Immature natural killer cell (primary cell): Measurements from ENCODE around the gene IL18BP. TPM values are rescaled to one million over a fixed set of nuclear protein-coding genes. Genes with fewer than 3 reads are reported as not detected.
A peak's percentile ranks its signal among the peaks of the same experiment; 100 is the strongest.

Experiments used
- DNase-seq, 3 donors: peaks; one replicate each; pipeline ENCODE4 v3.0.0; 2022; ENCODE audit warnings: mixed read lengths in 1 of 3
- H3K27ac Mint-ChIP-seq, 6 donors: one replicate each; pipeline ENCODE4 v1.8.0; 2020; ENCODE audit warnings: mixed read lengths in 6 of 6, mild to moderate bottlenecking in 5 of 6, inconsistent platforms in 4 of 6, moderate library complexity in 3 of 6
- H3K27me3 Mint-ChIP-seq, 3 donors: one replicate each; pipeline ENCODE4 v1.8.0; 2020 to 2021; ENCODE audit warnings: low read depth in 3 of 3, mild to moderate bottlenecking in 3 of 3, mixed read lengths in 3 of 3, moderate library complexity in 3 of 3, inconsistent platforms in 1 of 3
- H3K36me3 Mint-ChIP-seq, 3 donors: one replicate each; pipeline ENCODE4 v1.8.0; 2020; ENCODE audit warnings: mixed read lengths in 3 of 3, inconsistent platforms in 2 of 3, mild to moderate bottlenecking in 2 of 3
- H3K4me1 Mint-ChIP-seq, 2 donors: one replicate each; pipeline ENCODE4 v1.8.0; 2020; ENCODE audit warnings: inconsistent platforms in 2 of 2, mild to moderate bottlenecking in 2 of 2, mixed read lengths in 2 of 2, moderate library complexity in 1 of 2
- H3K4me3 Mint-ChIP-seq, 5 donors: one replicate each; pipeline ENCODE4 v1.8.0; 2020; ENCODE audit warnings: mild to moderate bottlenecking in 5 of 5, mixed read lengths in 5 of 5, inconsistent platforms in 3 of 5, moderate library complexity in 3 of 5
- H3K9me3 Mint-ChIP-seq, 6 donors: one replicate each; pipeline ENCODE4 v1.8.0; 2020; ENCODE audit warnings: mild to moderate bottlenecking in 6 of 6, mixed read lengths in 6 of 6, inconsistent platforms in 4 of 6, moderate library complexity in 3 of 6
- polyA plus RNA-seq, 3 donors: library from polyadenylated mRNA; unstranded; fragments of 300-500 nt; fragmentation: Illumina TruSeq; gene quantifications; one replicate each; pipeline ENCODE4 v1.2.3, GENCODE V29; 2021

IL18BP gene
- polyA plus RNA-seq, 3 donors from 2014 or later = 6.0 to 22.6 (median 8.6) TPM

DNA sequence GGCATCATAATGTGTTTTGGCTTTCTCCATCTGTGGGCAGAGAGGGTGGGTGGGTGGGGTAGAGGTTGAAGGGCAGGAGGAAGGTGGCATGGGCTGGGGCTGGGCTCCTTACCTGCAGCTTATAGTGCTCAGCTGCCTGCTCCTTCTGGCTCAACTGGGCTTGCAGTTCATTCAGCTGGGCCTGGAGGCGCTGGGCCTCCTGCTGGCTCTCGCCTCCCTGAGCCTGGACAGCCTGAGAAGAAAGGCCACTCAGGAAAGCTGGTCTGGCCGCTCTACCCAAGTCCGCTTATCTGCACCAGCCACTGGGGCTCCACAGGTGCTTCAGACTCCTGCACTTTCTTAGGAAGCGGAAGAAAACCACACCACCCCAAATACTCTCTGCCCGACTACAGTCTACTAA lies 10.4 kb downstream of the IL18BP start:
- DNase-seq = no peak
- H3K4me1 Mint-ChIP-seq = no peaks in the 10 kb centered on the region
- H3K36me3 Mint-ChIP-seq = peaks cover 10 to 40% (median 13%) of the 10 kb centered on the region in 3 donors
- H3K27ac Mint-ChIP-seq = peak overlapping the region in 2 of 6 donors; percentile 41 to 58
- peaks cover 0 to 5% (median 2%) of the 10 kb centered on the region in 3 donors for H3K27me3 Mint-ChIP-seq
- no peak overlapping the region for H3K4me3 Mint-ChIP-seq
- H3K9me3 Mint-ChIP-seq = no peaks in the 10 kb centered on the region

GRCh38 chr11:72010529-72011233 lies 12.0 kb downstream of the IL18BP start:
- Mint-ChIP-seq H3K27ac (peak overlapping the region in 3 of 6 donors; percentile 17 to 48 (median 42)), H3K4me3 (no peak overlapping the region), H3K4me1 (no peaks in the 10 kb centered on the region), H3K27me3 (peaks cover 0 to 5% (median 2%) of the 10 kb centered on the region in 3 donors), H3K36me3 (peaks cover 20 to 46% (median 26%) of the 10 kb centered on the region in 3 donors), H3K9me3 (no peaks in the 10 kb centered on the region)
- DNase-seq = no peak

GRCh38 chr11:72012091-72012630 lies 13.5 kb downstream of the IL18BP start:
- Mint-ChIP-seq H3K4me3 (no peak overlapping the region), H3K27me3 (peaks cover 0 to 5% (median 0%) of the 10 kb centered on the region in 3 donors), H3K4me1 (no peaks in the 10 kb centered on the region), H3K9me3 (no peaks in the 10 kb centered on the region), H3K27ac (peak overlapping the region in 3 of 6 donors; percentile 19 to 58 (median 44)), H3K36me3 (peaks cover 19 to 57% (median 29%) of the 10 kb centered on the region in 3 donors)
- DNase-seq = no peak

DNA sequence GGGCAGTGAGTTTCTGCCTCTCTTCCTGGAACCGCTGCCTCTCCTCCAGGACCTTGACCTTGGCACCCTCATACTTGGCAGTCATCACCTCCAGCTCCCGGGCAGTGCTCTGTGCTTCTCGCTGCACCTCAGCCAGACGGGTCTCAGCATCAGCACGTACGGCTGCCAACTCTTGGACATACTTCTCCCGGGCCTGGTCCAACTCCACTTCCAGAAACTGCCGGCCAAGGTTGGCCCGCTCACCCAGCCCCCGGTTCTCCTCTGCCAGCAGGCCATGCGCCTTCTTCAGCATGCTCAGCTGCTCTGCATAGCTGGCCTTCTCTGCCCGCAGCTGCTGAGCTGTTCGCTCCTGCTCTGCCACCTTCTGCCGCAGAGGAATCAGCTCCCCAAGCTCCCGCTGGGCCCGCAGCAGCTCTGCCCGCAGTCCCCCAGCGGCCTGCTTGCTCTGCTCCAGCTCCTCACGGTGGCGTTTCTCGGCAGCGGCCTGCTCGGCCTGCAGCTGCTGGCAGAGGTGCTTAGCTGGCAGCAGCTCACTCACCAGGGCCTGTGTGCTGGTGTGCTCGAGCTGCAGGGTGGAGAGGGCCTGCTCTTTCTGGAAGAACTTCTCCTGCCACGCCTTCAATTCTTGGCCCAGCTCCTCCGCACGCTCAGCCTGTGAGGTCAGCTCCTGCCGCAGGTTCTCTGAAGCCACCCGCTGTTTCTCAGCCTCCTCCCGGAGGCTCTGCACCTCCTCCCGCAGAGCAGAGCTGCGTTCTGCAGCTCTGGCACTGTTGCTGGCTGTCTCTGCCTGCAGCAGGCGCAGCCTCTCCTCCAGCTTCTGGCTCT lies 14.4 kb downstream of the IL18BP start:
- no peak for DNase-seq
- H3K4me3 Mint-ChIP-seq = no peak overlapping the region
- no peaks in the 10 kb centered on the region for H3K9me3 Mint-ChIP-seq
- H3K36me3 Mint-ChIP-seq = peaks cover 18 to 57% (median 30%) of the 10 kb centered on the region in 3 donors
- peak overlapping the region in 3 of 6 donors; percentile 30 to 64 (median 58) for H3K27ac Mint-ChIP-seq
- peaks cover 0 to 5% (median 2%) of the 10 kb centered on the region in 3 donors for H3K27me3 Mint-ChIP-seq
- H3K4me1 Mint-ChIP-seq = no peaks in the 10 kb centered on the region

DNA sequence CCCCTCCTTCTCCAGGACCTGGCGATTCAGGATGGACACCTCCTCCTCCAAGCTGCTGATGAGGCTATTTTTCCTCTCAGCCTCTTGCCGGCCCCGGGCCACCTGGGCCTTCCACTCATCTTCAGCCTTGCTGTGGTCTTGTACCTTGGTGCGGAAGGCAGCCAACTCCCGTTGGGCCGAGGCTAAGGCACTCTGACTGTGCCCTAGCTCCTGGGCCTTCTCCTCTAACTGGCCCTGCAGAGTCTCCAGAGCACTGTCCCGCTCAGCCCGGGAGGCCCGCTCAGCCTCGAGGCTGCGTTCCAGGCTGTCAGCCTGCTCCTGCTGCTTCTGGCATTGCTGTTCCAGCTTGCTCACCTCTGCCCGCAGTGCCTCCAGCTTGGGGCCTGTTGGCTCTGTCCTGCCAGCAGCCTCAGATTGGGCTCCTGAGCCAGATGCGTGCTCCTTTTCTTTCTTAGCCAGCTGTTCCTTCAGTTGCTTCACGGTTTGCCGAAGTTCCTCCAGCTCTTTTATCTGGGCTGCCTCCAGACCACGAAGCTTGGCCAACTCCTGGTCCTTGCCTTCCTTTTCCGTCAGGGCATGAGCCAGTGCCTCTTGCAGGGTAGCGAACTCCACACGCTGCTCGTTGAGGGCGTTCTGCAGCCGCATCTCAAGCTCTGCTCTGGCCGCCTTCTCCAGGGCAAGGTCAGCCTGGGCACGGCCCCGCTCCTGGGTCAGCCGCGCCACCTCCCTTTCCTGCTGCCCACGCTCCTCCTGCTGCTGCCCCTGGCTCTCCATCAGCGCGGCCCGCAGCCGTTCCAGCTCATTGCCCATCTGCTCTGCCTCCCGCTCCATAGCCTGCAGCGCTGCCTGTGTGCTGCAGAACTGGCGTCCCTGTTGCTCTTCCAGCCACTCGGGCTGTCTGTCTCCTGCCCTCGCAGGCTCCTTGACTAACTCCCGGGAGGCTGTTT lies 15.3 kb downstream of the IL18BP start:
- Mint-ChIP-seq H3K4me3 (no peak overlapping the region), H3K27ac (peak overlapping the region in 3 of 6 donors; percentile 30 to 64 (median 58)), H3K27me3 (peaks cover 0 to 5% (median 2%) of the 10 kb centered on the region in 3 donors), H3K9me3 (no peaks in the 10 kb centered on the region), H3K4me1 (no peaks in the 10 kb centered on the region), H3K36me3 (peaks cover 25 to 60% (median 29%) of the 10 kb centered on the region in 3 donors)
- DNase-seq = no peak

GRCh38 chr11:72014761-72015320 lies 16.1 kb downstream of the IL18BP start:
- Mint-ChIP-seq H3K27ac (peak overlapping the region in 2 of 6 donors; percentile 42 to 49), H3K4me3 (peak overlapping the region in 1 of 5 donors; percentile 38), H3K9me3 (no peaks in the 10 kb centered on the region), H3K4me1 (no peaks in the 10 kb centered on the region), H3K27me3 (peaks cover 0 to 3% (median 2%) of the 10 kb centered on the region in 3 donors), H3K36me3 (peaks cover 25 to 63% (median 27%) of the 10 kb centered on the region in 3 donors)
- no peak for DNase-seq

DNA sequence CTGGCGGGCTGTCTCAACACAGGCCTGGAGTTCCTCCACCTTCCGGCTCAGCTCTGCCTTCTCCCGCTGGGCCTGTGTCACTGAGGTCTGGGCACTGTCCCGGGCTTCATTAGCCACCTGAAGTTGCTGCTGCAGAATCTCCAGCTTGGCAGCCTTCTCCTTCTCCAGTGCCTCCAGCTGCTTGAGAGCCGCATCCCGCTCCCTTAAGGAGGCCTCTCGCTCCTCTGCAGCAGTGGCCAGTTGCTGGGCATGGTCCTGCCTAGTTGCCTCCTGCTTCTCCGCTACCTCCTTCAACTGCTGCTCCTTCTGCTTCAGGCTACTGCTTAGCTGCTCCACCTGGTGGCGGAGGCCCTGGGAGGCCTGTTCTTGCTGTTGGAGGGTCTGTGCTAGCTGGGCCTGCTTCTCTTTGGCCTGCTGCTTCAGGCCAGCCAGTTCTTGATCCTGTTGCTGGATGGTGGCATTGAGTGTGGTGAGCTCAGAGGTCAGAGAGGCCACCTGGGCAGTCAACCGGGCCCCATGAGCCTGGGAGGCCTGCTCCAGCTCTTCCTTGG lies 16.9 kb downstream of the IL18BP start:
- Mint-ChIP-seq H3K27ac (no peak overlapping the region), H3K36me3 (peaks cover 31 to 63% (median 33%) of the 10 kb centered on the region in 3 donors), H3K4me3 (no peak overlapping the region), H3K27me3 (peaks cover 0 to 5% (median 2%) of the 10 kb centered on the region in 3 donors), H3K4me1 (no peaks in the 10 kb centered on the region), H3K9me3 (no peaks in the 10 kb centered on the region)
- no peak for DNase-seq

DNA sequence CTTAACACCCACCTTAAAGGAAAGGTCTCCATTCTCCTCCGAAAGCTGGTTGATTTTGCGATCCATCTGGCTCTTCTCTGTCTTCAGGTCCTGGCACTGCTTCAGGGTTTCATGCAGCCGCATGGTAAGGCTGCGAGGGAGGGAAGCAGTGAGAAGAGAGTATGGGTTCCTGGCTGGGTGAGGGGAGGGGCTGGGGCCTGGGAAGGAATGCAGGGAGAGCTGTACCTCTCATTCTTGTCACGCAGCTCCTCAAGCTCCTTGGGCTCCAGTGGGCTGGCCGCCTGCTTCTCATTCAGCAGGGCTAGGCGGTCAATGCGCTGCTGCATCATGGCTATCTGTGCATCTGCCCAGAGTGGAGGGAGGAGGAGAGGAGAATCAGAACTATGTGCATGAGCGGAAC lies 19.5 kb downstream of the IL18BP start:
- peak overlapping the region in 3 of 6 donors; percentile 4 to 64 (median 40) for H3K27ac Mint-ChIP-seq
- H3K4me1 Mint-ChIP-seq = no peaks in the 10 kb centered on the region

GRCh38 chr11:72023335-72023734 lies 24.6 kb downstream of the IL18BP start:
- no peak overlapping the region for H3K4me3 Mint-ChIP-seq
- peaks cover 20 to 34% of the 10 kb centered on the region in 2 donors for H3K4me1 Mint-ChIP-seq
- peaks cover 17 to 49% (median 19%) of the 10 kb centered on the region in 3 donors for H3K36me3 Mint-ChIP-seq
- H3K27ac Mint-ChIP-seq = peak overlapping the region in 2 of 6 donors; percentile 15 to 60
- H3K27me3 Mint-ChIP-seq = peaks cover 0 to 2% (median 0%) of the 10 kb centered on the region in 3 donors
- no peak for DNase-seq
- no peaks in the 10 kb centered on the region for H3K9me3 Mint-ChIP-seq

More for the DNA sequence above, 19.5 kb downstream of the IL18BP start:
- no peak for DNase-seq
- peaks cover 0 to 2% (median 2%) of the 10 kb centered on the region in 3 donors for H3K27me3 Mint-ChIP-seq
- no peaks in the 10 kb centered on the region for H3K9me3 Mint-ChIP-seq
- H3K4me3 Mint-ChIP-seq = no peak overlapping the region
- H3K36me3 Mint-ChIP-seq = peaks cover 37 to 73% (median 40%) of the 10 kb centered on the region in 3 donors

- H3K36me3 Mint-ChIP-seq = peaks cover 11 to 40% (median 18%) of the 10 kb centered on the region in 3 donors
- peak overlapping the region in 1 of 6 donors; percentile 16 for H3K27ac Mint-ChIP-seq
- no peak for DNase-seq
- H3K4me1 Mint-ChIP-seq = peaks cover 21 to 37% of the 10 kb centered on the region in 2 donors
- no peak overlapping the region for H3K4me3 Mint-ChIP-seq
- H3K9me3 Mint-ChIP-seq = no peaks in the 10 kb centered on the region
- H3K27me3 Mint-ChIP-seq = peaks cover 0 to 2% (median 0%) of the 10 kb centered on the region in 3 donors
These were observed 25.5 kb downstream of the IL18BP start for GRCh38 chr11:72024069-72024754.

GRCh38 chr11:72026090-72026489 lies 27.4 kb downstream of the IL18BP start:
- H3K4me3 Mint-ChIP-seq = no peak overlapping the region
- H3K27me3 Mint-ChIP-seq = no peaks in the 10 kb centered on the region
- H3K36me3 Mint-ChIP-seq = peaks cover 6 to 26% (median 7%) of the 10 kb centered on the region in 3 donors
- no peak for DNase-seq
- peak overlapping the region; percentile 18 to 83 (median 66) for H3K27ac Mint-ChIP-seq
- peaks cover 28 to 56% of the 10 kb centered on the region in 2 donors for H3K4me1 Mint-ChIP-seq
- H3K9me3 Mint-ChIP-seq = no peaks in the 10 kb centered on the region
